Brain microvascular endothelial cell (primary cell): ENCODE data around the gene WDR44.
"Not testable (repeated sequence)": the region's sequence is repeated elsewhere in the genome, so short reads cannot be mapped to it uniquely, and the experiment has no call there.

Experiments
- DNase-seq: peaks from one replicate; pipeline ENCODE4 v3.0.0-alpha.2; 2020
- H3K27ac ChIP-seq: fragments of 250-450 bp; sonication (Bioruptor Pico); 2 replicates; pipeline ENCODE4 v1.5.1; 2020; ENCODE audit warnings: mild to moderate bottlenecking, moderate library complexity
- H3K27me3 ChIP-seq: fragments of 250-450 bp; sonication (Bioruptor Pico); replicated peaks from 2 replicates; pipeline ENCODE4 v1.5.1; 2020; ENCODE audit warnings: mild to moderate bottlenecking
- H3K36me3 ChIP-seq: fragments of 250-450 bp; sonication (Bioruptor Pico); replicated peaks from 2 replicates; pipeline ENCODE4 v1.5.1; 2020; ENCODE audit warnings: mild to moderate bottlenecking
- H3K4me3 ChIP-seq: 2 replicates; pipeline ENCODE4 v1.5.1; 2011; ENCODE audit warnings: low read depth, mild to moderate bottlenecking, control low read depth, low read length, moderate library complexity
- CTCF ChIP-seq: IDR thresholded peaks from 2 replicates; pipeline ENCODE4 v1.5.1; 2011; ENCODE audit warnings: low read depth, mild to moderate bottlenecking, moderate library complexity, low read length, control low read depth, inconsistent platforms; ENCODE audit errors: missing control alignments
- in situ Hi-C: cut with HindIII; loops from 2 replicates; pipeline ENCODE4 v1.10.0; 2017; ENCODE audit warnings: low sequenced_read_pairs, low pct_ligation_motif_present

Gene WDR44

GRCh38 chrX:118474586-118474985 lies 128.7 kb downstream of the WDR44 start:
- DNase-seq, result no peak
- in situ Hi-C loops, result no loop called here
- H3K4me3 ChIP-seq, result no peak overlapping the region

GRCh38 chrX:118475903-118476302 lies 130.0 kb downstream of the WDR44 start:
- no peak for TF ChIP-seq CTCF
- H3K27ac ChIP-seq, result no peak overlapping the region
- in situ Hi-C loops, result no loop called here

More at GRCh38 chrX:118474586-118474985, 128.7 kb downstream of the WDR44 start:
- no peaks in the 10 kb centered on the region for H3K27me3 ChIP-seq
- TF ChIP-seq CTCF, result no peak
- no peaks in the 10 kb centered on the region for H3K36me3 ChIP-seq
- H3K27ac ChIP-seq, result no peak overlapping the region

GRCh38 chrX:118480172-118480571 lies 134.3 kb downstream of the WDR44 start:
- TF ChIP-seq CTCF, result no peak
- Histone ChIP-seq H3K36me3 (no peaks in the 10 kb centered on the region), H3K27ac (no peak overlapping the region), H3K4me3 (no peak overlapping the region), H3K27me3 (no peaks in the 10 kb centered on the region)
- DNase-seq, result no peak
- in situ Hi-C loops, result no loop called here

More at GRCh38 chrX:118475903-118476302, 130.0 kb downstream of the WDR44 start:
- H3K36me3 ChIP-seq, result no peaks in the 10 kb centered on the region
- DNase-seq, result no peak
- no peak overlapping the region for H3K4me3 ChIP-seq
- H3K27me3 ChIP-seq, result no peaks in the 10 kb centered on the region

GRCh38 chrX:118482384-118482783 lies 136.5 kb downstream of the WDR44 start:
- in situ Hi-C loops, H3K27ac ChIP-seq, DNase-seq, H3K4me3 ChIP-seq, H3K27me3 ChIP-seq, H3K36me3 ChIP-seq: not testable (repeated sequence)

GRCh38 chrX:118484216-118484903 lies 138.5 kb downstream of the WDR44 start:
- H3K27ac ChIP-seq, result no peak overlapping the region
- no peaks in the 10 kb centered on the region for H3K27me3 ChIP-seq
- peak; percentile 5 for DNase-seq
- no peak for TF ChIP-seq CTCF
- H3K4me3 ChIP-seq, result no peak overlapping the region
- in situ Hi-C loops, result no loop called here
- no peaks in the 10 kb centered on the region for H3K36me3 ChIP-seq

GRCh38 chrX:118486693-118487092 lies 140.8 kb downstream of the WDR44 start:
- in situ Hi-C loops, H3K36me3 ChIP-seq, H3K27me3 ChIP-seq, H3K4me3 ChIP-seq, DNase-seq, H3K27ac ChIP-seq: not testable (repeated sequence)

GRCh38 chrX:118493016-118493415 lies 147.1 kb downstream of the WDR44 start:
- Histone ChIP-seq H3K4me3 (no peak overlapping the region), H3K27me3 (no peaks in the 10 kb centered on the region), H3K36me3 (no peaks in the 10 kb centered on the region), H3K27ac (no peak overlapping the region)
- DNase-seq, result no peak
- no peak for TF ChIP-seq CTCF
- in situ Hi-C loops, result no loop called here
